A549 (cell line): ENCODE results near the gene MRFAP1L1.

ENCODE experiments used
- CHD2 ChIP-seq: fragments of 150-350 bp; IDR thresholded peaks from 2 replicates; pipeline ENCODE4 v1.6.1; 2014; ENCODE audit warnings: low read length; ENCODE audit not compliant: partially characterized antibody
- CHD4 ChIP-seq: fragments of 200-600 bp; sonication (generic); IDR thresholded peaks from 2 replicates; pipeline ENCODE4 v1.6.1; 2016; ENCODE audit warnings: antibody characterized with exemption, mild to moderate bottlenecking, borderline replicate concordance
- HDAC2 ChIP-seq: fragments of 200-600 bp; sonication (generic); IDR thresholded peaks from 2 replicates; pipeline ENCODE4 v1.6.1; 2016
- JUN ChIP-seq, 2 experiments: fragments of >200 bp; sonication (Bioruptor Twin); formaldehyde crosslinking; IDR thresholded peaks; 2 replicates in 1 of 2; 3 replicates in 1 of 2; pipeline ENCODE4 v1.6.1; 2016 to 2017
- NPAS2 ChIP-seq: fragments of 250-450 bp; sonication (Bioruptor Pico); IDR thresholded peaks from 2 replicates; pipeline ENCODE4 v1.8.0; 2022; ENCODE audit warnings: mild to moderate bottlenecking, moderate library complexity, borderline replicate concordance
- NR3C1 ChIP-seq: fragments of >200 bp; sonication (Bioruptor Twin); formaldehyde crosslinking; IDR thresholded peaks from 3 replicates; pipeline ENCODE4 v1.6.1; 2017
- POLR2A ChIP-seq: IDR thresholded peaks from 2 replicates; pipeline ENCODE4 v1.6.1; 2012; ENCODE audit warnings: mild to moderate bottlenecking, low read length
- REST ChIP-seq: fragments of 200-600 bp; sonication (generic); IDR thresholded peaks from 2 replicates; pipeline ENCODE4 v1.6.1; 2016; ENCODE audit warnings: antibody characterized with exemption, mild to moderate bottlenecking, moderate library complexity
- TF ChIP-seq, protein P1 (sequence below): fragments of >200 bp; sonication (Bioruptor Twin); formaldehyde crosslinking; IDR thresholded peaks from 3 replicates; pipeline ENCODE4 v1.5.1; 2016

DNA sequence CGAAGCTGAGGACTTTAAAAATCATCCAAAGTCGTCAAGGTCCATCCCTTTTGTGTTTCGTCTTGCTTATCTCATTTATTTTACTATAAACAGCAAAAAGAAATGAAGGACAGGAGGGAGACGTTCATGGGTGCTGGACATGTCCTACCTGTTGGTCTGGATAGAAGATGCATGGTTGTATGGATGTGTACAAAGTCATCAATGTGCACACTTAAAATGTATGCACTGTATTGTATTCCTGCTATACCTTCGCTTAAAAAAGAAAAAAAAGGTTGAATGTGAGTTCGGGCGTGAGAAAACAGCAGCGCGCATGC, 6.0 kb upstream of the MRFAP1L1 start:
- TF ChIP-seq, protein P1, sequence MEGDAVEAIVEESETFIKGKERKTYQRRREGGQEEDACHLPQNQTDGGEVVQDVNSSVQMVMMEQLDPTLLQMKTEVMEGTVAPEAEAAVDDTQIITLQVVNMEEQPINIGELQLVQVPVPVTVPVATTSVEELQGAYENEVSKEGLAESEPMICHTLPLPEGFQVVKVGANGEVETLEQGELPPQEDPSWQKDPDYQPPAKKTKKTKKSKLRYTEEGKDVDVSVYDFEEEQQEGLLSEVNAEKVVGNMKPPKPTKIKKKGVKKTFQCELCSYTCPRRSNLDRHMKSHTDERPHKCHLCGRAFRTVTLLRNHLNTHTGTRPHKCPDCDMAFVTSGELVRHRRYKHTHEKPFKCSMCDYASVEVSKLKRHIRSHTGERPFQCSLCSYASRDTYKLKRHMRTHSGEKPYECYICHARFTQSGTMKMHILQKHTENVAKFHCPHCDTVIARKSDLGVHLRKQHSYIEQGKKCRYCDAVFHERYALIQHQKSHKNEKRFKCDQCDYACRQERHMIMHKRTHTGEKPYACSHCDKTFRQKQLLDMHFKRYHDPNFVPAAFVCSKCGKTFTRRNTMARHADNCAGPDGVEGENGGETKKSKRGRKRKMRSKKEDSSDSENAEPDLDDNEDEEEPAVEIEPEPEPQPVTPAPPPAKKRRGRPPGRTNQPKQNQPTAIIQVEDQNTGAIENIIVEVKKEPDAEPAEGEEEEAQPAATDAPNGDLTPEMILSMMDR = no peak
- TF ChIP-seq NR3C1 = no peak
- no peak for TF ChIP-seq HDAC2
- TF ChIP-seq POLR2A = no peak
- TF ChIP-seq NPAS2 = no peak
- TF ChIP-seq CHD2 = no peak
- no peak for TF ChIP-seq REST
- no peak for TF ChIP-seq JUN (IDR thresholded peaks at IDR 0.05)
- no peak for TF ChIP-seq CHD4
